Measurements from ENCODE around the gene TBC1D3B.
"Not testable (repeated sequence)": the region's sequence is repeated elsewhere in the genome, so short reads cannot be mapped to it uniquely, and the experiment has no call there.

TBC1D3B gene

GRCh38 chr17:36176536-36176935 lies at the start of gene TBC1D3B:
TSS of gene TBC1D3B (minus strand) at chr17:36176636. CDS start at chr17:36175050, 1,586 bp downstream.
- in situ Hi-C loops (cut with MboI; ENCODE audit: low pct_unique_long_range_greater_than_20kb, low sequenced_read_pairs); DNase-seq: not testable (repeated sequence)

DNA sequence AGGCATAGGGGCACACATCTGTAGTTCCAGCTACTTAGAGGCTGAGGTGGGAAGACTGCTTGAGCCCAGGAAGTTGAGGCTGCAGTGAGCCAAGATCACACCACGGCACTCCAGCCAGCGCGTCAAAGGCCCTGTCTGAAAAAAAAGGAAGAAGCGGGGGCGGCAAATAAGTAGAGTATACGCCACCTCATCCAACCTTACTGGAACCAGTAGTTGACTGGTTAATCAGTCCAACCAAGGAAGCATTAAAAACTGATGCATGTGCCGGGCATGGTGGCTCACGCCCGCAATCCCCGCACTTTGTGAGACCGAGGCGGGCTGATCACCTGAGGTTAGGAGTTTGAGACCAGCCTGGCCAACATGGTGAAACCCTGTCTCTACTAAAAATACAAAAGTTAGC lies 46.5 kb upstream of the TBC1D3B start:
- not testable (repeated sequence) for DNase-seq
- in situ Hi-C loops (cut with MboI; ENCODE audit: low pct_unique_long_range_greater_than_20kb, low sequenced_read_pairs) = loop anchor here (25.0 kb wide), 1 partner anchor 111 kb away; the partner anchor contains the start of gene CCL4

DNA sequence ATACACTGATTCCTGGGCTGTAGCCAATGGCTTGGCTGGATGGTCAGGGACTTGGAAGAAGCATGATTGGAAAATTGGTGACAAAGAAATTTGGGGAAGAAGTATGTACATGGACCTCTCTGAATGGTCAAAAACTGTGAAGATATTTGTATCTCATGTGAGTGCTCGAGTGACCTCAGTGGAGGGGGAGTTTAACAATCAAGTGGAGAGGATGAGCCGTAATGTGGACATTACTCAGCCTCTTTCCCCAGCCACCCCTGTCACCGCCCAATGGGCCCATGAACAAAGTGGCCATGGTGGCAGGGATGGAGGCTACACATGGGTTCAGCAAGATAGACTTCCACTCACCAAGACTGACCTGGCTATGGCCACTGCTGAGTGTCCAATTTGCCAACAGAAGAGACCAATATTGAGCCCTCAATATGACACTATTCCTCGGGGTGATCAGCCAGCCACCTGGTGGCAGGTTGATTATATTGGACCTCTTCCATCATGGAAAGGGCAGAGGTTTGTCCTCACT lies 45.2 kb upstream of the TBC1D3B start:
- in situ Hi-C loops (cut with MboI; ENCODE audit: low pct_unique_long_range_greater_than_20kb, low sequenced_read_pairs) = loop anchor here (25.0 kb wide), 1 partner anchor 109 kb away; the partner anchor contains the start of gene CCL4
- DNase-seq = not testable (repeated sequence)

DNA sequence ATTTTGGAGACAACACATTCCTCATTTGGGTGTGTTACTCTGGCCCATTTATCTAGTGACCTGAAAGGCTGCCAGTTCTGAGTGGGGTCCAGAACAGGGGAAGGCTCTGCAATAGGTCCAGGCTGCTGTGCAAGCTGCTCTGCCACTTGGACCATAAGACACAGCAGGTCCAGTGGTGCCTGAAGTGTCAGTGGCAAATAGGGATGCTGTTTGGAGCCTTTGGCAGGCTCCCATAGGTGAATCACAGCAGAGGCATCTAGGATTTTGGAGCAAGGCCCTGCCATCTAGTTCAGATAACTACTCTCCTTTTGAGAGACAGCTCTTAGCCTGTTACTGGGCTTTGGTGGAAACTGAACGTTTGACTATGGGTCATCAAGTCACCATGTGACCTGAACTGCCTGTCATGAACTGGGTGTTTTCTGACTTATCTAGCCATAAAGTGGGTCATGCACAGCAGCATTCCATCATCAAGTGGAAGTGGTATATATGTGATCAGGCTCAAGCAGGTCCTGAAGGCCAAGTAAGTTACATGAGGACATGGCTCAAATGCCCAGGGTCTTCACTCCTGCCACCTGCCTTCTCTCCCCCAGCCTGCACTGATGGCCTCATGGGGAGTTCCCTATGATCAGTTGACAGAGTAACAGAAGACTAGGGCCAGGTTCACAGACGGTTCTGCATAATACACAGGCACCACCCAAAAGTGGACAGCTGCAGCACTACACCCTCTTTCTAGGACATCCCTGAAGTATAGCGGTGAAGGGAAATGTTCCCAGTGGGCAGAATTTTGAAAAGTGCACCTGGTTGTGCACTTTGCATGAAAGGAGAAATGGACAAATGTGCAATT lies 44.5 kb upstream of the TBC1D3B start:
- not testable (repeated sequence) for DNase-seq
- in situ Hi-C loops (cut with MboI; ENCODE audit: low pct_unique_long_range_greater_than_20kb, low sequenced_read_pairs) = loop anchor here (25.0 kb wide), 1 partner anchor 109 kb away; the partner anchor contains the start of gene CCL4

GRCh38 chr17:36219556-36219955 lies 43.1 kb upstream of the TBC1D3B start:
- in situ Hi-C loops (cut with MboI; ENCODE audit: low pct_unique_long_range_greater_than_20kb, low sequenced_read_pairs) = loop anchor here (25.0 kb wide), 1 partner anchor 107 kb away; the partner anchor contains the start of gene CCL4
- DNase-seq = not testable (repeated sequence)

DNA sequence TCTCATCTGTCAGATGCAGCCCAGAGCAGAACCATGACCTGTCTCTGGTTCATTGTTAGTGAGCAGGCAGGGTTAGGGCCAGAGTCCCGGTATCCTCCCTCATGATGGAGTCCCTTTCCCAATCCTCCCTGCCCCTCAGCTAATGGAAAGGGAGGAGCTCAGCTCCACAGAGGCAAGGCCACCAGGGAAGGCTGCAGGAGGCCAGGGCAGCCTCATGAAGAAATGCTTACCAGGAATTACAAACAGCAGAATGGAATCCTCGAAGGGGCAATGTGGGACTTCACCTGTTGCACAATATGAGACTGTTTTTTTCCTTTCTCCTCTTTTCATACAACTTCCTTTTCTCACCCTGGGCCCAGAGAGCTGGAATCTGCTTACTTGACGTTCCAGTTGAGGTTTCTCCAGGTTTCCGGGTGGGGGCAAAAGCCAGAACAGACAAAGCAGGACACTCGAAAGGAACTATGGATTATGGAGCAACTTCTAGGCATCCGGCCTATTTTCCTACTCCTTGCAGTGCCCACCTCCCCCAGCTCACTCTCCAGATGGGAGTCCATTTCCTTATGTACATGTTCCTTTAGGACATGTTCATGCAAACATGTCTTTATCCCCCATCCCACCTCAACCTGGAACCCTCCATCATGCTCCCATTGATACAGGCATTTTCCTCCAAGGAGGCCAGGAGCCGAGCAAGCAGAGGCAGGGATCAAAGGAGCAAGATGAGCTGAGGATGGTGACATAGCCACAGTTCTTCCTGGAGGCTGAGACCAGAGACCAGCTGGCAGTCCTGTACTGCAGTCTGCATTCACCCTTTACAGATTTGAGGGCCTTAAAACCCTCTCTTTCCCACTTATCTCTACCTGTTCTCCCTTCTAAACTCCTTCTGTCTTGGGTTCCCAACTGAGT lies 39.2 kb upstream of the TBC1D3B start:
- in situ Hi-C loops (cut with MboI; ENCODE audit: low pct_unique_long_range_greater_than_20kb, low sequenced_read_pairs) = loop anchor here (25.0 kb wide), 1 partner anchor 103 kb away; the partner anchor contains the start of gene CCL4
- not testable (repeated sequence) for DNase-seq

DNA sequence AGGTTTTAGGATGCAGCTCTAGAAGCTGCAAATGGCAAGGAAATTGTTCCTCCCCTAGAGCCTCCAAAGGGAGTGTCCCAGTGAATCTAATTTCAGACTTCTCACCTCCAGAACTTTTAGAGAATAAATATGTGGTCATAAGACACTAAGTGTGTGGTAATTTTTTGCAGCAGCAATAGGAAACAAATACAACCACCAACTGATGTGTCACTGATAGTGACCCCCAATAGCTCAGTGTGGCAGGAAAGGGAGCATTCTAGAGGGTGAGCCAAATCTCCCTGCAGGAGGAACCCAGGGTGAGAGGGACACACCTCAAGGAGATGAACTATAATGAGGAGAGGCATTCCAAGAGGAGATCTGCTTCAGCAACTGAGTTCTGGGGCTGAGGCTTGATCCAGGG lies 38.5 kb upstream of the TBC1D3B start:
- in situ Hi-C loops (cut with MboI; ENCODE audit: low pct_unique_long_range_greater_than_20kb, low sequenced_read_pairs) = loop anchor here (25.0 kb wide), 1 partner anchor 103 kb away; the partner anchor contains the start of gene CCL4

DNA sequence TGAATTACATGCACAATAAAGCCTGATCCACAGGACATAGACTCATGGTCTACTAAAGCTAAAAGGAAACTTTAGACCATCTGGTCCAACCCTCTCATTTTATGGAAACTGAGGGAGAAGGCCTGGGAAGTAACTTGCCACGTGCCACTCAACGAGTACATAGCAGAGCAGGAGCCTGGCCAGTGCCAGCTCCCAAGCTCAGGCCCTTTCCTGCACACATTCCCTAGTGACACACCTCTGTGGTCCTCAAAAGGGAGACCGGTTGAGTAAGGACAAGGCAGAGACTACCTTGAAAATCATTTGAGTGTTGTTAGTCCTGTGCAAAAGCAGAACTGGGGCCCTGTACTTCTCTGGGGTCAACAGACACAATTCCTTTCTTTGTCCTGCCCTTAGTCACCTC lies 37.3 kb upstream of the TBC1D3B start:
- in situ Hi-C loops (cut with MboI; ENCODE audit: low pct_unique_long_range_greater_than_20kb, low sequenced_read_pairs) = loop anchor here (25.0 kb wide), 1 partner anchor 101 kb away; the partner anchor contains the start of gene CCL4
- DNase-seq = no peak

More for the DNA sequence above, 38.5 kb upstream of the TBC1D3B start:
- no peak for DNase-seq

DNA sequence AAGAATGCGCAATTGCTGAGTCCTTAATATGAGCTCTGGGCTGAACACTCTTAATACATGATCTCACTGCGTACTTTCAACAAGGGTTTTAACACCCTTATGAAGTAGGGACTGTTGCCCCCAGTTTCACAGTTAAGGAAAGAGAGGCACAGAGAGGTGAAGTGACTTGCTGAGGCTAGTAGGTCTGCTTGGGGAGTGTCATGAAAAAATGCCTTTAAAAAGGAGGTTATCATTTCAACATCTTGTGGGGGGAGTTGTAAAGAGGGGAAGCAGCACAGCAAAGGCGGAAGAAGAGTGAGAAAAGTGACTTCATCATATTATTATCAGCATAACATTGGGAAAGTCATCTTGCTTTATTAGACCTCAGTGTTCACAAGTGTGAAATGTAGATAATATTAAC lies 36.5 kb upstream of the TBC1D3B start:
- no peak for DNase-seq
- in situ Hi-C loops (cut with MboI; ENCODE audit: low pct_unique_long_range_greater_than_20kb, low sequenced_read_pairs) = loop anchor here (25.0 kb wide), 1 partner anchor 101 kb away; the partner anchor contains the start of gene CCL4

GRCh38 chr17:36212272-36212605 lies 35.8 kb upstream of the TBC1D3B start:
- in situ Hi-C loops (cut with MboI; ENCODE audit: low pct_unique_long_range_greater_than_20kb, low sequenced_read_pairs) = loop anchor here (25.0 kb wide), 1 partner anchor 100 kb away; the partner anchor contains the start of gene CCL4
- no peak for DNase-seq

DNA sequence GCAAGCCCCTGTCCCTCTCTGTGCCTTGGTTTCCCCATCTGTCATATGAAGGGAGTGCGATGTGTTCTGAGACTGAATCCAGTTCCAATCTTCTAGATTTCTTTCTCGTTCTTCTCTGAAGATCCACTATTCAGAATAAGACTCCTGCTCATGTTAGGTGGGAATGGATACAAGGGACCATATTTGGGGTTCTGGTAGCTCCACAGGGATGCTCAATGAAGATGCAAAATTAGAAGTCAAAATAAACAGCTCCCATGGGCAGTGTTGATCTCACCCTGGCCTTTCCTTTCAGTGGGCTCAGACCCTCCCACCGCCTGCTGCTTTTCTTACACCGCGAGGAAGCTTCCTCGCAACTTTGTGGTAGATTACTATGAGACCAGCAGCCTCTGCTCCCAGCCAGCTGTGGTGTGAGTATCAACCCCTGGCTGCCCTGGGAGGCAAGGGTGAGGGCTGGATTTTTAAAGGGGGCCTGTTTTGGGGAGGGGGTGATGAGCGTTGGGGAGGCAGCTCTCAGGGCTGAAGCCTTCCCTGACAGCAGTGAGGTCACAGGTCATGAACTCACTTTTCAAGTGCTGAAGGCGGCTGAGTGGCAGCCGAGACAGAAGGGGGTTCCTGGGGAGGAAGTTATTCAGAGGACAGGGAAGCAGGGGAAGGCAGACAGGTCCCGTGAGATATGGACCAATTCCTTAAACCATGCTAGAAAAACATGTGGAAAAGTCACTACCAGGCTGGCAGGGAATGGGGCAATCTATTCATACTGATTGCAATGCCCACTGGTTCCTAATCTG lies 35.2 kb upstream of the TBC1D3B start:
- in situ Hi-C loops (cut with MboI; ENCODE audit: low pct_unique_long_range_greater_than_20kb, low sequenced_read_pairs) = loop anchor here (25.0 kb wide), 1 partner anchor 99 kb away; the partner anchor contains the start of gene CCL4
- DNase-seq = not testable (repeated sequence)

DNA sequence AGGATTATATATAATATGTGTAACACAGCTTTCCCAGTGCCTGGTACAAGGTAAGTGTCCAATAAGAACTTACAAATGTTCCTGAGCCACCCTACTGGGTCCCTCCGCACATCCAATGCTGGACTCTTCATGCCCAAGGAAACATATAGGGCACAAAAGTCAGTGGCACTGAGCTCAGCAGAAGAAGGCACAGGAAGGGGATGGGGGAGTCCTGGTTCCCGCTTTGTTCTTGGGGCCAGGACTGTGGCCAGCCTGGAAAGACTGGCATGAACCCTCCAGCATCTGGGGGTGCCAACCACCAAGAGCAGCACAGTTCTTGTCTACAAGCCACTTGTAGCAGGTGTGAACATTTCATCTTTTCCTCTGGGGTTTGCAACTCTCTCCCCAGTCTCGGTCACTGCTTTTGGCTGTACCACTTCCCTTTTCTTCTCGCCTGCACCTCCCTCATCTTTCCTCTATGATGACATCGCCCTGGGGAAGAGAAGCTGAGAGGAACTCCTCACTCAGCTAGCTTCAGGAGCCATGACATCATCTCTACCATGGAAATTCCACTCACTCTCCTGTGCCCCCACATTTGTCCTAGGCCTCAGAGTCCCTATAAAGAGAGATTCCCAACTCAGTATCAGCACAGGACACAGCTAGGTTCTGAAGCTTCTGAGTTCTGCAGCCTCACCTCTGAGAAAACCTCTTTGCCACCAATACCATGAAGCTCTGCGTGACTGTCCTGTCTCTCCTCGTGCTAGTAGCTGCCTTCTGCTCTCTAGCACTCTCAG lies 34.2 kb upstream of the TBC1D3B start, which contains the start of gene CCL4L2:
TSS of gene CCL4L2 (plus strand) at position 625 of the 773 bp plus-strand sequence.
- peak; percentile 61 for DNase-seq
- in situ Hi-C loops (cut with MboI; ENCODE audit: low pct_unique_long_range_greater_than_20kb, low sequenced_read_pairs) = loop anchor here (25.0 kb wide), 1 partner anchor 98 kb away; the partner anchor contains the start of gene CCL4

GRCh38 chr17:36209575-36209974 lies 33.1 kb upstream of the TBC1D3B start:
- in situ Hi-C loops (cut with MboI; ENCODE audit: low pct_unique_long_range_greater_than_20kb, low sequenced_read_pairs) = loop anchor here (25.0 kb wide), 1 partner anchor 97 kb away; the partner anchor contains the start of gene CCL4
- DNase-seq = no peak

GRCh38 chr17:36207383-36207782 lies 30.9 kb upstream of the TBC1D3B start:
- in situ Hi-C loops (cut with MboI; ENCODE audit: low pct_unique_long_range_greater_than_20kb, low sequenced_read_pairs) = loop anchor here (25.0 kb wide), 1 partner anchor 95 kb away; the partner anchor contains the start of gene CCL4

GRCh38 chr17:36206486-36206821 lies 30.0 kb upstream of the TBC1D3B start:
- in situ Hi-C loops (cut with MboI; ENCODE audit: low pct_unique_long_range_greater_than_20kb, low sequenced_read_pairs) = loop anchor here (25.0 kb wide), 1 partner anchor 94 kb away; the partner anchor contains the start of gene CCL4
- DNase-seq = peak; percentile 37

More at GRCh38 chr17:36207383-36207782, 30.9 kb upstream of the TBC1D3B start:
- DNase-seq = not testable (repeated sequence)

- DNase-seq = no peak
- in situ Hi-C loops (cut with MboI; ENCODE audit: low pct_unique_long_range_greater_than_20kb, low sequenced_read_pairs) = loop anchor here (25.0 kb wide), 1 partner anchor 94 kb away; the partner anchor contains the start of gene CCL4
Observed at GRCh38 chr17:36205637-36206485, 29.4 kb upstream of the TBC1D3B start.
